HCT116 (cell line): ENCODE measurements around the gene LGALS4. TPM values are rescaled to one million over a fixed set of nuclear protein-coding genes. Genes with fewer than 3 reads are reported as not detected.

Experiments used
- ATAC-seq: fragments of 200-7000 bp; cut with Tn5 transposase; 2 replicates; pipeline ENCODE4 v1.9.1; 2020; ENCODE audit warnings: mild to moderate bottlenecking, moderate library complexity
- BruUV-seq: library from RNA; stranded (reverse); fragments of 400-500 nt; replicated peaks from 2 replicates; lab custom pipeline; 2021; lab: Mats Ljungman, UMichigan
- CTCF ChIA-PET: fragments of 300-600 bp; sonication (Branson Sonifier 250); formaldehyde crosslinking; loops from one replicate; lab custom pipeline; 2021; ENCODE audit warnings: antibody characterized with exemption; lab: Charles Lee
- POLR2A ChIA-PET: fragments of 300-600, 350-600 bp; sonication (Branson Sonifier 250); formaldehyde crosslinking; loops from one replicate; lab custom pipeline; 2021; ENCODE audit warnings: antibody characterized with exemption; lab: Charles Lee
- RAD21 ChIA-PET, 2 experiments: fragments of 300-600 bp; sonication (Branson Sonifier 250); formaldehyde crosslinking; loops; one replicate each; lab custom pipeline; 2023; ENCODE audit warnings: low total read pairs in 2 of 2; ENCODE audit not compliant: uncharacterized antibody in 2 of 2, unreplicated experiment in 2 of 2, low non-redundant PET in 1 of 2; lab: Charles Lee
- DNase-seq: peaks from one replicate; pipeline ENCODE4 v3.0.0-alpha.2; 2010; ENCODE audit warnings: low read depth, low spot score
- H2AFZ ChIP-seq: fragments of 200-600 bp; shearing (Covaris generic), sonication (generic); 2 replicates; pipeline ENCODE4 v1.6.1; 2017; ENCODE audit warnings: low read depth, mixed run types, mixed read lengths, antibody characterized with exemption, low read length; ENCODE audit not compliant: poor library complexity, severe bottlenecking
- H3K27ac ChIP-seq: 2 replicates; pipeline ENCODE4 v1.5.1; 2012; ENCODE audit warnings: low read depth, low read length
- H3K27me3 ChIP-seq: fragments of 200-600 bp; sonication (generic); 2 replicates; pipeline ENCODE4 v1.6.1; 2016; ENCODE audit warnings: mixed run types, low read length, mixed read lengths; ENCODE audit not compliant: insufficient read depth
- H3K36me3 ChIP-seq, 2 experiments: fragments of 200-500 bp in 1 of 2; fragments of 200-600 bp in 1 of 2; sonication (Bioruptor generic) in 1 of 2; sonication (generic) in 1 of 2; 2 replicates each; pipeline versions ENCODE4 v1.5.1 to v1.6.1; 2014 to 2016; ENCODE audit warnings: low read length in 2 of 2, inconsistent platforms in 1 of 2, mixed read lengths in 1 of 2, mixed run types in 1 of 2; ENCODE audit not compliant: insufficient read depth in 2 of 2, control insufficient read depth in 1 of 2
- H3K4me1 ChIP-seq, 2 experiments: fragments of 200-600 bp in 1 of 2; sonication (generic) in 1 of 2; 2 replicates each; pipeline versions ENCODE4 v1.5.1 to v1.6.1; 2012 to 2017; ENCODE audit warnings: low read length in 2 of 2, inconsistent platforms in 1 of 2, mild to moderate bottlenecking in 1 of 2, mixed read lengths in 1 of 2, mixed run types in 1 of 2, moderate library complexity in 1 of 2; ENCODE audit not compliant: insufficient read depth in 2 of 2, control insufficient read depth in 1 of 2
- H3K4me2 ChIP-seq: fragments of 200-600 bp; sonication (generic); 2 replicates; pipeline ENCODE4 v1.6.1; 2017; ENCODE audit warnings: mixed run types, low read length, mixed read lengths
- H3K4me3 ChIP-seq, 2 experiments: fragments of 200-600 bp in 1 of 2; sonication (generic) in 1 of 2; replicated peaks in 1 of 2; 2 replicates each; pipeline ENCODE4 v1.5.1; 2011 to 2016; ENCODE audit warnings: low read length in 2 of 2, control low read depth in 1 of 2, low read depth in 1 of 2, mild to moderate bottlenecking in 1 of 2, mixed read lengths in 1 of 2, mixed run types in 1 of 2
- H3K79me2 ChIP-seq: fragments of 200-600 bp; sonication (generic); 2 replicates; pipeline ENCODE4 v1.6.1; 2017; ENCODE audit warnings: mild to moderate bottlenecking, mixed run types, low read length, moderate library complexity, mixed read lengths; ENCODE audit not compliant: insufficient read depth
- H3K9ac ChIP-seq: fragments of 200-600 bp; sonication (generic); 2 replicates; pipeline ENCODE4 v1.6.1; 2016; ENCODE audit warnings: low read length, mixed read lengths
- H3K9me2 ChIP-seq: fragments of 200-600 bp; sonication (generic), shearing (Covaris generic); 2 replicates; pipeline ENCODE4 v1.6.1; 2017; ENCODE audit warnings: mixed run types, mild to moderate bottlenecking, moderate library complexity; ENCODE audit not compliant: insufficient read depth
- H3K9me3 ChIP-seq, 2 experiments: fragments of 200-500 bp in 1 of 2; fragments of 200-600 bp in 1 of 2; sonication (Bioruptor generic) in 1 of 2; sonication (generic) in 1 of 2; 2 replicates each; pipeline ENCODE4 v1.6.1; 2014 to 2017; ENCODE audit warnings: low read length in 2 of 2, mixed read lengths in 2 of 2, inconsistent platforms in 1 of 2, low read depth in 1 of 2, mild to moderate bottlenecking in 1 of 2, mixed run types in 1 of 2, moderate library complexity in 1 of 2; ENCODE audit not compliant: control insufficient read depth in 1 of 2, insufficient read depth in 1 of 2
- H4K20me1 ChIP-seq: fragments of 200-600 bp; sonication (generic), shearing (Covaris generic); 2 replicates; pipeline ENCODE4 v1.6.1; 2017; ENCODE audit warnings: mixed run types, mild to moderate bottlenecking, moderate library complexity; ENCODE audit not compliant: insufficient read depth
- ATF3 ChIP-seq: IDR thresholded peaks from 2 replicates; pipeline ENCODE4 v1.6.1; 2012
- ELF1 ChIP-seq: IDR thresholded peaks from 2 replicates; pipeline ENCODE4 v1.6.1; 2012; ENCODE audit warnings: low read depth, borderline replicate concordance
- POLR2AphosphoS5 ChIP-seq: IDR thresholded peaks from 2 replicates; pipeline ENCODE4 v1.6.1; 2011; ENCODE audit warnings: mild to moderate bottlenecking, low read depth, low read length, moderate library complexity
- RAD21 ChIP-seq: IDR thresholded peaks from 2 replicates; pipeline ENCODE4 v1.6.1; 2012; ENCODE audit warnings: low read depth, mild to moderate bottlenecking
- SIN3A ChIP-seq: IDR thresholded peaks from 2 replicates; pipeline ENCODE4 v1.6.1; 2012; ENCODE audit warnings: low read depth
- YY1 ChIP-seq: IDR thresholded peaks from 2 replicates; pipeline ENCODE4 v1.6.1; 2011; ENCODE audit warnings: low read length, low read depth, moderate library complexity, mild to moderate bottlenecking; ENCODE audit not compliant: insufficient replicate concordance; ENCODE audit errors: extremely low read depth
- ZBTB33 ChIP-seq: IDR thresholded peaks from 2 replicates; pipeline ENCODE4 v1.6.1; 2011; ENCODE audit warnings: mild to moderate bottlenecking, low read length, moderate library complexity; ENCODE audit not compliant: insufficient replicate concordance; ENCODE audit errors: extremely low read depth
- intact Hi-C: fragments of 100-400 bp; cut with micrococcal nuclease; formaldehyde crosslinking; loops from 2 replicates; pipeline ENCODE4 v1.10.0; 2022
- total RNA-seq: library from RNA; stranded (reverse); gene quantifications from one replicate; pipeline ENCODE4 v1.2.1, GENCODE V29; 2021; ENCODE audit not compliant: unreplicated experiment

The LGALS4 gene
- total RNA-seq, 1 experiment from 2014 or later = 0.86 TPM

- ChIA-PET CTCF (no interaction called here), POLR2A (no interaction called here), RAD21 (no interaction called here)
- Histone ChIP-seq H3K9me3 (no peaks in the 10 kb centered on the region), H3K9ac (no peak overlapping the region), H3K4me3 (no peak overlapping the region), H3K36me3 (no peaks in the 10 kb centered on the region), H3K27ac (no peak overlapping the region), H3K4me2 (no peak overlapping the region), H3K79me2 (no peaks in the 10 kb centered on the region), H2AFZ (no peak overlapping the region), H3K4me1 (peaks cover 0 to 4% of the 10 kb centered on the region in 2 experiments; a peak in 1 of 4 replicates), H3K9me2 (no peaks in the 10 kb centered on the region), H4K20me1 (no peaks in the 10 kb centered on the region), H3K27me3 (no peaks in the 10 kb centered on the region)
- TF ChIP-seq ZBTB33 = no peak
- TF ChIP-seq ELF1 = no peak
- no peak for TF ChIP-seq ATF3
- ATAC-seq (no peak), DNase-seq (no peak)
- intact Hi-C loops = no loop called here
- BruUV-seq = no TSS peak
Measured at GRCh38 chr19:38817081-38817480, 4.3 kb upstream of the LGALS4 start.

- peaks cover 0 to 4% of the 10 kb centered on the region in 2 experiments; a peak in 1 of 4 replicates for H3K4me1 ChIP-seq
- H3K36me3 ChIP-seq = no peaks in the 10 kb centered on the region
- H3K27me3 ChIP-seq = no peaks in the 10 kb centered on the region
- TF ChIP-seq YY1 = no peak
- TF ChIP-seq SIN3A = no peak
- TF ChIP-seq RAD21 = no peak
- no peak for TF ChIP-seq POLR2AphosphoS5
- intact Hi-C loops = no loop called here
- no peaks in the 10 kb centered on the region for H3K9me3 ChIP-seq
- no peaks in the 10 kb centered on the region for H3K79me2 ChIP-seq
- no peak overlapping the region for H3K4me3 ChIP-seq
- no peak overlapping the region for H3K9ac ChIP-seq
- H4K20me1 ChIP-seq = no peaks in the 10 kb centered on the region
- ATAC-seq (no peak), DNase-seq (no peak)
- ChIA-PET CTCF (no interaction called here), POLR2A (no interaction called here), RAD21 (no interaction called here)
- no peak overlapping the region for H3K27ac ChIP-seq
- no TSS peak for BruUV-seq
- H3K9me2 ChIP-seq = no peaks in the 10 kb centered on the region
- H2AFZ ChIP-seq = no peak overlapping the region
- no peak overlapping the region for H3K4me2 ChIP-seq
Measured at GRCh38 chr19:38816131-38816750, 3.5 kb upstream of the LGALS4 start.
